ENCODE data around the gene SNED1.

Gene SNED1

DNA sequence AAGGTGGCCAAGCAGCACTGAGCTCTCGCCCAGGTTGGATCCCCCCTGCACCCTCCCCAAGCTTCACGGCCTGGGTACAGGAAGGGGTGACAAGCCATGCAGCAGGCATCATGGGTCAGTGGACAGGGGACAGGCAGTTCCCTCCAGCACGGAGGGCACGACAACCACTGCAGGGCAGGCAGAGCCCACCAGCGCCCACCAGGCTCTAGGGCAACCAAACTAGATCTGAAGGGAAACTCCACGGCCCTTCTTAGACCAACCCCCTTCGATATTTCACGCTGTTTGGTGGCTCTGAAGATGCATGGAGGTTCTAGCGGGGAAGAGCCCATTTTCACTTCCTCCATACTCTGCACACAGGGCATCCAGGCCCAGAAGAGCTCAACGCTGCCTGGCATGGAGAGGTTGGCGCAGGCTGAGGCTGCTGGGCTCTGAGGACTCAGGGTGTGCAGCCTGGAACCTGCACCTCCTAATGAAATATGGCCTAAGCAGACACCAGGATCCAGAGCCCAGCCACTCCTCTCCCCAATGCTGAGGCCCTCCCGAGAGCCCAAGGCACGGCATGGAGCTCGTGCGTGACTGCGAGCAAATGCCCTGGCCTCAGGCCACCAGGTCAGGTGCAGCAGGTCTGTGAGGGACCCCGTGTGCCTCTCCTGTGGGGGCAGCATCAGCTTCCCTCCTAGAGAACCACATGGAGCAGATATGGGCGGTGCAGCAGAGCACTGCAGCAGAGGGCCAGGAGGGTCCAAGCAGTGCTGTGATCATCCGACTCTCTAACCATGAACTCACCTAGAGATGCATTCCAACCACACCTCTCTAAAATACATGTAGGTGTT, 112.4 kb downstream of the SNED1 start:
- no peak for DNase-seq

DNA sequence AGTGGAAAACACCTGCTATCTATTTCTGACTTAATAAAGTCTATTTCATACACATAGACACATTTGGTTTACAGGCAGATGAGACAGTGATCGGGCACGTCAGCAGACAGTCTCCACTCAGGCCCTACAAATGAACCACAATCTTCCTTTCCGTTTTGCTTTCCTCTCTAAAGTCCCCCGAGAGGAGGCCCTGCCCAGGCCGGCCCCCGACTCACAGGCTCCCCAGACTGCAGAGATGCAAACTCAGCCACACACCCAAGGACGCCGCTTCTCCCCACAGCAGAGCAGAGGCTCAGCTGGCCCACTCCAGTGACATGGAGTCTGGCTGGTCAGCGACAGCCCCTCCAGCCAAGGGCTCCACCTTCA, 113.0 kb downstream of the SNED1 start:
- DNase-seq = no peak

DNA sequence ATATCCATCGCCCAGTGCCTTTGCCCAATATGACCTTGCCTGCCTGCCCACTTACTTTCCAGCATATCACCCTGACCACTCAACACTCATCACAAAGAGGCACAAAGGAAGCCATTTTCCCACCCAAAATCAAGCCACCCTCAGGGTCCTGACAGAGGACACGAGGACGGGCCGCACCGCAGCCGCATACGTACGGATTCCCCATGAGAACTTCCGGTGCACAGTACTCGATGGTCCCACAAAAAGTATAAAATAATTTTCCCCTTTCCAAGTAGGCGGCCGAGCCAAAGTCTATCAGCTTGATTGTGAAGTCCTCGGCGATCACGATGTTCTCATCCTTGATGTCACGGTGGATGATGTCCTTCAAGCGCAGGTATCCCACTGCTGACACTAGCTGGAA, 113.6 kb downstream of the SNED1 start:
- no peak for DNase-seq

DNA sequence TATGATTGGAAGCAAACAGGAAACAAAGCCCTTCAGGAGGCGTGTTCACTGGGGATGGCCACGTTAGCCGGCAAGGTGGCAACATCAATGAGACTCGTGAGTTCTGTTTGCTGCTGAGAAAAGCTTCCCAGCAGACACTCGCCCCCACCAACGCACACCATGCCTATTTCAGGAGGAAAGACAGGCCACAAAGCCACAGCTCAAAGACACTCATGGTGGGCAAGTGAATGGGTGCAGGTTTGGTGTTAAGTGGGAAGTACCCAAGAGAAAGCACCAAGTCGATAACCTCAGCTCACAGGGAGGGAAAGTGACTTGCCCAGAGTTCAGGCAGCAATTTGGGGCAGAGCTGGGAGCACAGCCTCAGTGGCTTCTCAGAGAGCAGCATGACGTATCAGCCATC, 114.2 kb downstream of the SNED1 start:
- peak; percentile 28 for DNase-seq

DNA sequence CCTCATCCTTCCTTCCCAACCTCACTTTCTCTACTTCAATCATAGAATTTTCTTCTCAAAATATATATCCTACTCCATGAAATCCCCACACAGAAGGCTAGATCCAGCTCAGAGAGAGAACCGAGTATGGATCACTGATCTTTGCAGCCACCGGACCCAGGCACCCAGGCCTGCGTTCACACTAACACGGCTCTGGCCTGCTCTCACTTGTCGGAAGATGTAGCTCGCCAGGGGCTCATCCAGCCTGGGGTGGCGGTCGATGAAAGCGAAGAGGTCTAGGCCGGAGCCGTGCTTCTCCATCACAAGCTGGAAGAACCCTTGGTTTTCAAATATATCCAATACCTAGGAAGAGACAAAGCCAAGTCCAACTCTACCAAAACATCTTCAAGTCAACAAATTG, 116.4 kb downstream of the SNED1 start:
- DNase-seq = no peak

DNA sequence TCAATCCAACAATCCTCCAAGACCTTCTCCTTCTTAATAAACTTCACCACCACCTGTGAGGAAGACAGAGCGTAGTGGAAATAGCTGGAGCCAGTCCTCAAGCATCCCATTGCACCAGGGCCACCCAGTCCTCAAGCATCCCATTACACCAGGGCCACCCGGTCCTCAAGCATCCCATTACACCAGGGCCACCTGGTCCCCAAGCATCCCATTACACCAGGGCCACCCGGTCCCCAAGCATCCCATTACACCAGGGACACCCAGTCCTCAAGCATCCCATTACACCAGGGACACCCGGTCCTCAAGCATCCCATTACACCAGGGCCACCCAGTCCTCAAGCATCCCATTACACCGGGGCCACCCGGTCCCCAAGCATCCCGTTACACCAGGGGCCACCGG, 116.9 kb downstream of the SNED1 start:
- no peak for DNase-seq

DNA sequence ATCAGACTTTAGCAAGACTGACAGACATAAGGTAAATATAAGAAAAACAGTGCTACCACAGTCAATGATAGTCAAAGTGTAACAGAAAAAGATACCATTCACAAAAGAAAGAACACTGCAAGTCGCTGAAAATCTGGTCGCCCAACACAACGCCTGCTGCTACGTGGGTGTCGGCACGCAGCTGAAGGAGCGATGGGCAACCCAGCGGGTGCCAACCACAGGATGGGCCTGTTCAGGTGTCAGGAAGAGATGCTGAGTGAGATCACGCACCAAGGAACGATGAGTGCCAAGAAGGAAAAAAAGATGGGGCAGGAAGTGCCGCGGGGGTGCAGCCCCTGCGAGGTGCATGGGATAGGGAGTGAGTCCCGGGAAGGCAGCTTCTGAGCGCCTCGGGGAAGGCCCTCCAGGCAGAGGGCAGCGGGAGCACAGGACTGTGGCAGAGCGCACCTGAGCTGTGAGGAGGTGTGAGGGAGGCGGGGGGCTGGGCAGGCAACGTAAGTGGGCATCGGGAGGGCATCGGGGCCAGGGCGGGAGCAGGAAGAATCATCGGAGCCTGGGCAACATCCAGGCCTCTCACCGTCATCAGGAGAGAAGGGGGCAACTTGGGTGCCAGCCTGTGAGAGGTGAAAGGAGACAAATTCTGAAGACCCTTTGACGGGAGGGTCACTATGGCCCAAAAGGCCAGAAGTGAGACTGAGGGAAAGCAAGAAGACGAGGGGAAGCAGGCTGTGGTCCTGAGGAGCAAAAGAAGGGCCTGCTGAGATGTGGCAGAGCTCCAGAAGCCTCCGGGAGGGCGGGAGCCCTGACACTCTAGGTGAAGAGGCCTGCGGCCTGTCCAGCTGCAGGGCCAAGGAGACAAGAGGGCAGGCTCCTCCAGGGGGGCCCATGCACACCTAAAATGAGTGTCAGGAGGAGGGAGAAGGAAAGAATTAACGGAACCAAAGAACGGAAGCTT, 118.5 kb downstream of the SNED1 start:
- no peak for DNase-seq

- no peak for DNase-seq
These were observed 120.5 kb downstream of the SNED1 start for GRCh38 chr2:241118737-241119505.

GRCh38 chr2:241120440-241120839, 122.0 kb downstream of the SNED1 start:
- no peak for DNase-seq

DNA sequence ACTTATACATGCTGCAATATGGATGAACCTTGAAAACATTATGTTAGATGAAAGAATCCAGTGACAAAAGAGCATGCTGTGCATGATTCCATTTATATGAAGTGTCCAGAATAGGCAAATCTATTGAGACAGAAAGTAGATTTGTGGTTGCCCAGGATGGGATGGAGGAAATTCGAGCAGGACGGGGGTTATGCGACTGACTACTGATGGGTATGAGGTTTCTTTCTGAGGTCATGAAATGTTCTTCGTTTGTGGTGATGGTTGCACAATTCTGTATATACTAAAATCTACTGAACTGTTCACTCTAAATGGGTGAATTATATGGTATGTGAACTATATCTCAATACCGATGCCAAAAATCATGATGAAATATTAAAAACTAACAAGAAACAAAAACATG, 122.6 kb downstream of the SNED1 start:
- DNase-seq = no peak

GRCh38 chr2:241122376-241123002, 124.1 kb downstream of the SNED1 start:
- DNase-seq = no peak

GRCh38 chr2:241123816-241124536, 125.6 kb downstream of the SNED1 start:
- DNase-seq = peak; percentile 44

GRCh38 chr2:241125626-241126025, 127.2 kb downstream of the SNED1 start:
- no peak for DNase-seq

GRCh38 chr2:241126201-241126611, 127.8 kb downstream of the SNED1 start:
- DNase-seq = no peak

DNA sequence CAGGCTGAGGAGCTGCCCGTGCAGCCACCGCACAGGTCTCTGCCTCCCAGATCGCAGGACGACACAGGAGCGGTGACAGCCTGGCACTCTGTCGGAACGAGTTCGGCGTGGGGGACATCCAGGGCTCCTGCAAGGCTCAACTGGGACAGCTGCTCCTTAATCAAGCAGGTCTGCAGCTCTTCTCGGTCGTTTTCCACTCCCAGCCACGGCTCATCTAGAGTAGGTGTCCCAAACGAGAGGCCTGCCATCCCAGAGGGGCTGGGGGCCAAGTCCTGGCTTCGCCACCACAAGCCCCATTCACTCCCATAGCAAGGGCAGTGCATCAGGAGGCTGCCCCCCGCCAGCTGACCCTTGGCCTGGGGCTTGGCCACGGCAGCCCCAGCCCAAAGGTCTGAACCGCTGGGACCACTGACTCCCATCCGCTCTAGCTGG, 128.4 kb downstream of the SNED1 start:
- DNase-seq = no peak

DNA sequence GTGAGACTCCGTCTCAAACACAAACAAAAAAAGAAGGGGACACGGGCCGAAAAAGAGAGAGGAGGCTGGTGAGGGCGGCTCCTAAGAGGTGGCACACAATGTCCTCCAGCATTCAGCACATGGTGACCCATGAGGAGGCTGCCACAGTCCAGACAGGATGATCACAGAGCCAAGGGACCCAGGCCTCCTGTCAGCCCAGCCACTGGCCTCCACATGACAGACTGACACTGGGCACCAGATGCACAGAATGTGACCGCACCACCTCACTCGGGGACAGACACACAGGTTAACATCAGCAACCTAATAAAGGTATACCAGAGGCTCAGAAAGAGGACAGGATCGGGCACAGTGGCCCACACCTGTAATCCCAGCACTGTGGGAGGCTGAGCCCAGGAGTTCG, 129.8 kb downstream of the SNED1 start:
- DNase-seq = no peak

GRCh38 chr2:241129086-241129871, 130.9 kb downstream of the SNED1 start:
- no peak for DNase-seq

- no peak for DNase-seq
These were observed 131.9 kb downstream of the SNED1 start for GRCh38 chr2:241130316-241130715.

GRCh38 chr2:241131531-241131930, 133.1 kb downstream of the SNED1 start:
- no peak for DNase-seq

GRCh38 chr2:241132538-241133435, 134.4 kb downstream of the SNED1 start:
- DNase-seq = no peak
